Astrocyte of the cerebellum (primary cell): ENCODE data around the gene HOXA5.

Experiments used
- DNase-seq: peaks from one replicate; pipeline ENCODE4 v3.0.0-alpha.2; 2011; ENCODE audit warnings: low read depth
- H3K4me3 ChIP-seq: 2 replicates; pipeline ENCODE4 v1.5.1; 2011; ENCODE audit warnings: mild to moderate bottlenecking, low read depth, low read length, moderate library complexity
- in situ Hi-C: cut with HindIII; loops from 2 replicates; pipeline ENCODE4 v1.10.0; 2017; ENCODE audit warnings: low sequenced_read_pairs
- TF ChIP-seq, protein P1 (sequence below): IDR thresholded peaks from 2 replicates; pipeline ENCODE4 v1.5.1; 2012; ENCODE audit warnings: low read length, low read depth, moderate library complexity, mild to moderate bottlenecking; ENCODE audit errors: missing control alignments

The HOXA5 gene

GRCh38 chr7:27104341-27105058 lies 39.0 kb downstream of the HOXA5 start:
- H3K4me3 ChIP-seq, result peak overlapping the region; percentile 91
- TF ChIP-seq, protein P1, sequence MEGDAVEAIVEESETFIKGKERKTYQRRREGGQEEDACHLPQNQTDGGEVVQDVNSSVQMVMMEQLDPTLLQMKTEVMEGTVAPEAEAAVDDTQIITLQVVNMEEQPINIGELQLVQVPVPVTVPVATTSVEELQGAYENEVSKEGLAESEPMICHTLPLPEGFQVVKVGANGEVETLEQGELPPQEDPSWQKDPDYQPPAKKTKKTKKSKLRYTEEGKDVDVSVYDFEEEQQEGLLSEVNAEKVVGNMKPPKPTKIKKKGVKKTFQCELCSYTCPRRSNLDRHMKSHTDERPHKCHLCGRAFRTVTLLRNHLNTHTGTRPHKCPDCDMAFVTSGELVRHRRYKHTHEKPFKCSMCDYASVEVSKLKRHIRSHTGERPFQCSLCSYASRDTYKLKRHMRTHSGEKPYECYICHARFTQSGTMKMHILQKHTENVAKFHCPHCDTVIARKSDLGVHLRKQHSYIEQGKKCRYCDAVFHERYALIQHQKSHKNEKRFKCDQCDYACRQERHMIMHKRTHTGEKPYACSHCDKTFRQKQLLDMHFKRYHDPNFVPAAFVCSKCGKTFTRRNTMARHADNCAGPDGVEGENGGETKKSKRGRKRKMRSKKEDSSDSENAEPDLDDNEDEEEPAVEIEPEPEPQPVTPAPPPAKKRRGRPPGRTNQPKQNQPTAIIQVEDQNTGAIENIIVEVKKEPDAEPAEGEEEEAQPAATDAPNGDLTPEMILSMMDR, result no peak
- no peak for DNase-seq
- in situ Hi-C loops, result no loop called here

DNA sequence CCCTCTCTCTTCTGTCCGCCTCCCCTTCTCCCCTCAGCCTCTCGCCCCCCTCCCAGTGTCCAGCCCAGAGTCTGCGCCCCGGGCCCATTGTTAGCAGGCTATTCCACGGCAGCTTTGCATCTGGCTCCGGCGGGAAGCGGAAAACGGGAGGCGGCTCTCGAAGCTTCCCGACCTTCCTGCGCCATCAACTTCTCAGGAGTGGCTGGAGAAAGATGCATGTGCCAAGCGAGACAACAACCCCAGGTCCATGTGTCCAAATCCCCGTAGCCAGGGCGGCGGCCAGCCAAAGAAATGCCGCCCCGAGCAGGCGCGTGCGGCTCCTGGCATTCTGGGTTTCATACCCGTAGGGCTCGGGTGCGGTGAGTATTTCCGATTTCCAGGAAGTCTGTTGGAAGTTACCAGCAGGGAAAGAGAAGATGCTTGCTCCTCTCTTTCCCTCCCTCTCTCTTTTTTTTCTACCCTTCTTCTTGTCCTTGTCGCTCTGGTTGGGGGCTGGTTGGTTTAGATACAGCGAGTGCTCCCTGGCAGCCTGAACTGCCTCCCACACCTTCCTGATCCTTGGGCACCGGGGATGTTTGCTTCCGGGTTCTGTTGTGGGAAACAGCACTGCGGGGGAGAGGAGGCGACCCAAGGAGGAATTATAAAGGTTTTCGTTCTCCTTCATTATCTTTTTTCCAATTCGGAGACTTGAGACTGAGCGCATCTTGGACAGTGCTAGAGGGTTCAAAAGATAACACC lies 39.8 kb downstream of the HOXA5 start:
- TF ChIP-seq, protein P1, result no peak
- peak overlapping the region; percentile 91 for H3K4me3 ChIP-seq
- no peak for DNase-seq
- in situ Hi-C loops, result no loop called here

DNA sequence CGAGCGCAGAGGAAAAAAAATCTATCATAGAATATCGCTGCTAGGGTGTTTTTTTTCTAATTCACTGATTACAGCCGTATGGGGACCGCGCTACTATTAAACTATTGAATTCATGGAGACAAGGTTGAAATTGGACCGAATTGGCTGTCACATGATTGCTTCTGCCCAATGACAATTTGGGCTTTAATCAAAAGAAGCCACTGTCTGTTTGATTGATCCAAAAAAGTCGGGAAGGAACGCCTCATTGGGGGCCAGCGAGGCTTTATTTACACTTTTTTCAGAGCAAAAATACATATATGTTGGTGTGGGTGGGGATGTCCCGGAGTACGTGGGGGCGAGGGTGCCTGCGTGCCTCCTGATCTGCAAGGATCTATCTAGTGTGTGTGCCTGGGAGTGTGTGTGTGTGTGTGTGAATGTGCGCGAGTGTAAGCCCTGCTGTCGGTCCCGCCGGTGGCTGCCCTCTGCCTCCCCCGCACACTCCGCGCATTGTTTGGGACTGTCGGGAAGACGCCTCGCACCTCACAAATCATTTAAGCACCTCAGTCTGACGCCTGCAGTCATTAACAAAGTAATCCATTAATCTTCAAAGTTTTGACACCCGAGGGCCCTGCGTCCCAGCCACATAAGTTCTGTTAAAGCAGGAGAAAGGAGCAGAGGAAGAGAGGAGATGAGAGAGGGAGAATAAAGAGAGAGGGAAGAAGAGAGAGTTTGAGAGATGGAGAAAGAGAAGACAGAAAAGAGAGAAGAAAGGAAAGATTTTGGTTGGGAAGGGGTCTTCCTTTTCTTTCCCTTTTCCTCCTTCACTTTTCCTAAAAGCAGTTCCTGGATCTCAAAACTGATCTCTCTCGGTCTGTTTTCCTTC lies 40.7 kb downstream of the HOXA5 start, which contains the start of gene HOXA2:
Gene HOXA2 (minus strand): TSS at position 103 of the 862 bp plus-strand sequence. CDS start 183 bp downstream, outside the sequence.
- peak within 1 kb of the TSS; percentile 91 for H3K4me3 ChIP-seq

GRCh38 chr7:27101957-27102580 lies 41.4 kb downstream of the HOXA5 start:
- TF ChIP-seq, protein P1, result no peak
- in situ Hi-C loops, result no loop called here
- DNase-seq, result no peak
- H3K4me3 ChIP-seq, result peak overlapping the region; percentile 91

More for the DNA sequence above, 40.7 kb downstream of the HOXA5 start, which contains the start of gene HOXA2:
- TF ChIP-seq, protein P1, result no peak
- in situ Hi-C loops, result no loop called here
- DNase-seq, result no peak

DNA sequence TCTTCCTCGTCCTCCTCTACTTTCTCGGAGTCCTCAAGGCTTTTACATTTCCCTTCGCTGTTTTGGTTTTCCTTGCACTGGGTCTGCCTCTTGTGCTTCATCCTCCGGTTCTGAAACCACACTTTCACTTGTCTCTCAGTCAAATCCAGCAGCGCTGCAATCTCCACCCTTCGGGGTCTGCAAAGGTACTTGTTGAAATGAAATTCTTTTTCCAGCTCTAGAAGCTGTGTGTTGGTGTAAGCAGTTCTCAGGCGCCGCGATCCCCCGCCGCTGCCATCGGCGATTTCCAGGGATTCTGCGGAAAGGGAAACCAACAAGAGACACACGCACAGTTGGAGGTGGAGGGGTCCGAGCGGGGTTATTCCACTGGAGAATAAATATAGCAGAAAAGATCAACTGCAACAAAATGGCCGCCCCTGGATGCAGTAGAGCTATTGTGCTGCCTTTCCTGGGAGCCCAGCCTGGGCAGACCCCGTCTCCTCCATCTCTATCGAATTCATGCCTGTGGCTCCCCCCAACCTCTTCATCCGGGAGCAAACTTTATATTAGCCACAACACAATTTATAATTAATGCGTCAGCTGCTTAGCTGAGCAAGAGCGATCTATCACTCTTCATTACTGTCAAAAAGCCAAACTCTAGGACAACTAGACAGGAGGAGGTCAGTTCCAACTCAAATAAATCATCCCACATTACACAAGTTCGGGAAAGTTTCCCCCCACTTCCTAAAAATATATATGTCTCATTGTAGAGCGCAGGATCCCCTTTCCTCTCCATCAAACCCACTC lies 42.1 kb downstream of the HOXA5 start:
- TF ChIP-seq, protein P1, result no peak
- H3K4me3 ChIP-seq, result peak overlapping the region; percentile 91
- in situ Hi-C loops, result no loop called here
- no peak for DNase-seq
